B cell (primary cell): ENCODE measurements around the gene CALHM4. TPM values are rescaled to one million over a fixed set of nuclear protein-coding genes. Genes with fewer than 3 reads are reported as not detected.

ENCODE experiments used
- ATAC-seq: fragments of 200-7000 bp; cut with Tn5 transposase; one replicate; pipeline ENCODE4 v1.10.0; 2021; ENCODE audit warnings: low read depth, mild to moderate bottlenecking, moderate number of reproducible peaks, moderate library complexity
- CTCF ChIA-PET: fragments of 350-600 bp; sonication (Branson Sonifier 250); formaldehyde crosslinking; loops from one replicate; lab custom pipeline; 2021; ENCODE audit warnings: antibody characterized with exemption, inconsistent platforms; lab: Charles Lee
- POLR2A ChIA-PET: fragments of 350-600 bp; sonication (Branson Sonifier 250); formaldehyde crosslinking; loops from one replicate; lab custom pipeline; 2021; ENCODE audit warnings: antibody characterized with exemption; lab: Charles Lee
- DNase-seq: peaks from one replicate; pipeline ENCODE4 v3.0.0; 2013
- H2AFZ ChIP-seq: 2 replicates; pipeline ENCODE4 v1.6.1; 2012; ENCODE audit warnings: mild to moderate bottlenecking, low read depth, low read length; ENCODE audit not compliant: insufficient read depth, poor library complexity, severe bottlenecking
- H3K27ac ChIP-seq, 2 donors: 1 replicate in 1 of 2; 2 replicates in 1 of 2; pipeline ENCODE4 v1.5.1; 2012 to 2013; ENCODE audit warnings: low read length in 2 of 2, mild to moderate bottlenecking in 2 of 2, moderate library complexity in 1 of 2
- H3K27me3 ChIP-seq, 4 experiments: fragments of 200-600 bp in 1 of 4; sonication (generic) in 1 of 4; replicated peaks in 1 of 4; 1 replicate in 2 of 4; 2 replicates in 2 of 4; pipeline versions ENCODE4 v1.6.1 to v1.7.0; 2013 to 2016; ENCODE audit warnings: low read length in 3 of 4, mild to moderate bottlenecking in 2 of 4, mixed read lengths in 1 of 4, moderate library complexity in 1 of 4; ENCODE audit not compliant: insufficient read depth in 4 of 4, control insufficient read depth in 3 of 4; ENCODE audit errors: control extremely low read depth in 1 of 4
- H3K36me3 ChIP-seq, 2 experiments: replicated peaks in 1 of 2; 1 replicate in 1 of 2; 2 replicates in 1 of 2; pipeline versions ENCODE4 v1.6.1 to v1.7.1; 2013; ENCODE audit warnings: low read length in 1 of 2; ENCODE audit not compliant: insufficient read depth in 2 of 2, control insufficient read depth in 1 of 2; ENCODE audit errors: control extremely low read depth in 1 of 2, extremely low read depth in 1 of 2
- H3K4me1 ChIP-seq, 2 donors: fragments of 200-600 bp in 1 of 2; sonication (generic) in 1 of 2; 1 replicate in 1 of 2; 2 replicates in 1 of 2; pipeline versions ENCODE4 v1.5.1 to v1.6.1; 2013 to 2017; ENCODE audit warnings: low read length in 2 of 2; ENCODE audit not compliant: control insufficient read depth in 2 of 2, insufficient read depth in 2 of 2
- H3K4me2 ChIP-seq: replicated peaks from 2 replicates; pipeline ENCODE3; 2012; ENCODE audit warnings: mild to moderate bottlenecking, low read depth, low read length; ENCODE audit not compliant: poor library complexity, severe bottlenecking
- H3K4me3 ChIP-seq, 5 experiments: fragments of 200-600 bp in 1 of 5; sonication (generic) in 1 of 5; 1 replicate in 3 of 5; 2 replicates in 2 of 5; pipeline versions ENCODE4 v1.5.1 to v1.7.0; 2011 to 2016; ENCODE audit warnings: low read length in 4 of 5, mild to moderate bottlenecking in 4 of 5, low read depth in 2 of 5, control low read depth in 1 of 5, moderate library complexity in 1 of 5; ENCODE audit not compliant: insufficient read depth in 1 of 5; ENCODE audit errors: control extremely low read depth in 1 of 5, extremely low read depth in 1 of 5
- H3K79me2 ChIP-seq: fragments of 200-600 bp; sonication (generic); one replicate; pipeline ENCODE4 v1.6.0; 2016; ENCODE audit warnings: low read length; ENCODE audit not compliant: control insufficient read depth, insufficient read depth
- H3K9ac ChIP-seq: fragments of 200-600 bp; sonication (generic); 2 replicates; pipeline ENCODE4 v1.6.1; 2017; ENCODE audit warnings: mild to moderate bottlenecking, low read length, moderate library complexity
- H3K9me3 ChIP-seq, 3 donors: one replicate each; pipeline versions ENCODE4 v1.6.1 to v1.7.1; 2013; ENCODE audit warnings: low read length in 2 of 3; ENCODE audit not compliant: control insufficient read depth in 2 of 3, insufficient read depth in 1 of 3; ENCODE audit errors: control extremely low read depth in 1 of 3
- H4K20me1 ChIP-seq: 2 replicates; pipeline ENCODE4 v1.6.0; 2012; ENCODE audit warnings: mild to moderate bottlenecking, low read length; ENCODE audit not compliant: insufficient read depth, control insufficient read depth, poor library complexity, severe bottlenecking
- H3K27ac Mint-ChIP-seq: one replicate; pipeline ENCODE4 v1.8.0; 2021; ENCODE audit warnings: mixed read lengths
- H3K27me3 Mint-ChIP-seq: one replicate; pipeline ENCODE4 v1.8.0; 2021; ENCODE audit warnings: mixed read lengths
- H3K4me1 Mint-ChIP-seq: one replicate; pipeline ENCODE4 v1.8.0; 2021; ENCODE audit warnings: mixed read lengths
- H3K4me3 Mint-ChIP-seq: one replicate; pipeline ENCODE4 v1.8.0; 2021; ENCODE audit warnings: mixed read lengths
- H3K9me3 Mint-ChIP-seq: one replicate; pipeline ENCODE4 v1.8.0; 2022; ENCODE audit warnings: mixed read lengths; ENCODE audit not compliant: insufficient read depth
- CTCF ChIP-seq: fragments of 200-600 bp; IDR thresholded peaks from one replicate; pipeline ENCODE4 v1.8.0; 2022; ENCODE audit warnings: antibody characterized with exemption, mild to moderate bottlenecking
- EZH2 ChIP-seq: IDR thresholded peaks from 2 replicates; pipeline ENCODE4 v1.6.1; 2012; ENCODE audit warnings: borderline replicate concordance, low read depth, mild to moderate bottlenecking, moderate library complexity, low read length; ENCODE audit not compliant: insufficient read depth, poor library complexity, severe bottlenecking
- WGBS: methylation state at CpG from one replicate; pipeline ENCODE4 v1.1.5; 2013; ENCODE audit warnings: missing lambda C conversion rate; ENCODE audit not compliant: insufficient coverage; 5-methylcytosine and 5-hydroxymethylcytosine counted together
- intact Hi-C: fragments of 100-400 bp; cut with micrococcal nuclease; formaldehyde crosslinking; loops from one replicate; pipeline ENCODE4 v1.10.0; 2022
- polyA plus RNA-seq: library from polyadenylated mRNA; depleted of rRNA; stranded (reverse); fragments of >200 nt; gene quantifications from 2 replicates; pipeline ENCODE4 v1.2.3, GENCODE V29; 2012
- total RNA-seq, 2 donors: library from RNA; stranded (reverse); fragments of 120-200 nt in 1 of 2; gene quantifications; 1 replicate in 1 of 2; 2 replicates in 1 of 2; pipeline versions ENCODE4 v1.2.3 to v1.2.4, GENCODE V29; 2013 to 2022

The CALHM4 gene
- total and polyA plus RNA-seq, 2 donors (not counting 1 experiment from before 2014, with no cell fraction given): not detected

GRCh38 chr6:116543149-116543548 lies 10.4 kb upstream of the CALHM4 start:
- no peak for ATAC-seq

GRCh38 chr6:116545651-116546050 lies 7.9 kb upstream of the CALHM4 start, which contains the start of gene TRAPPC3L:
TSS of gene TRAPPC3L (minus strand) at chr6:116545684. CDS start at chr6:116545514, 170 bp downstream.
- no peak for ATAC-seq
- Mint-ChIP-seq H3K4me1 (no peaks in the 10 kb centered on the region), H3K4me3 (no peak within 1 kb of the TSS), H3K9me3 (no peaks in the 10 kb centered on the region), H3K27me3 (peaks cover 26% of the 10 kb centered on the region), H3K27ac (no peak within 1 kb of the TSS)
- no peak for DNase-seq
- Histone ChIP-seq H3K9ac (no peak within 1 kb of the TSS), H3K4me2 (no peak within 1 kb of the TSS), H3K27ac (no peak within 1 kb of the TSS), H4K20me1 (no peaks in the 10 kb centered on the region), H3K9me3 (no peaks in the 10 kb centered on the region), H3K27me3 (no peaks in the 10 kb centered on the region), H3K79me2 (no peaks in the 10 kb centered on the region), H3K36me3 (no peaks in the 10 kb centered on the region), H3K4me3 (no peak within 1 kb of the TSS), H3K4me1 (no peaks in the 10 kb centered on the region), H2AFZ (no peak within 1 kb of the TSS)
- CTCF ChIA-PET: interaction anchor here (1.1 to 1.5 kb wide), 2 partner anchors 12 to 15 kb away, joined by 3 to 5 read pairs; no protein-coding TSS in a partner anchor
- POLR2A ChIA-PET: no interaction called here
- 90% methylated on average over 1 of the region's 4 CpGs for WGBS
- TF ChIP-seq CTCF: no peak
- no peak for TF ChIP-seq EZH2
- intact Hi-C loops: no loop called here

More at GRCh38 chr6:116543149-116543548, 10.4 kb upstream of the CALHM4 start:
- no peak for DNase-seq
- Histone ChIP-seq H3K4me1 (no peaks in the 10 kb centered on the region), H3K9ac (no peak overlapping the region), H4K20me1 (no peaks in the 10 kb centered on the region), H3K27ac (no peak overlapping the region), H3K4me3 (no peak overlapping the region), H3K36me3 (no peaks in the 10 kb centered on the region), H2AFZ (no peak overlapping the region), H3K9me3 (no peaks in the 10 kb centered on the region), H3K79me2 (no peaks in the 10 kb centered on the region), H3K27me3 (peaks cover 0 to 3% (median 0%) of the 10 kb centered on the region in 4 experiments), H3K4me2 (no peak overlapping the region)
- ChIA-PET POLR2A (no interaction called here), CTCF (interaction anchor here (2.7 kb wide), 1 partner anchor 255 kb away, joined by 13 read pairs; no protein-coding TSS in a partner anchor)
- intact Hi-C loops: no loop called here
- peaks cover 31% of the 10 kb centered on the region for H3K27me3 Mint-ChIP-seq
- TF ChIP-seq CTCF: no peak
- TF ChIP-seq EZH2: no peak
- no peak overlapping the region for H3K27ac Mint-ChIP-seq
- H3K4me1 Mint-ChIP-seq: no peaks in the 10 kb centered on the region
- no peak overlapping the region for H3K4me3 Mint-ChIP-seq
- no peaks in the 10 kb centered on the region for H3K9me3 Mint-ChIP-seq
